ENCODE results near the gene TAGAP.

DNA sequence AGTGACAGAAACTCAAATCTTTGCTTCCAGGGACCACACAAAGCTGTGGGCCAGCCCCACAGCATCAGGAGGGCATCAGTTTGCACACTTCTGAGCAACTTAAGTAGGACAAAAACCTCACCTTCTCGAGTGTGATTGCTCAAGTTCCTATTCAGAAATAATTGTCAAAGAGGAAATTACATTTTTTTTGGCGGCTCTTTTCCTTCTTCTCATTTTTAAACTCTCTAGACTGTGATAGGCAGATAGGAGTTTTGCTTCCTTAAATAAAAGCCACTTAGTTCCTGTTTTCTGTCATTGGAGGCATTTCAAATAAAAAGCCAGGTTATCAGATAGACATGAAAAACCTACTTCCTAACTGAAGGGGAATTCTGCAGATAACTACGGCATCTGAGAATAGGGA lies 11.2 kb upstream of the TAGAP start:
- TF ChIP-seq, protein P1, sequence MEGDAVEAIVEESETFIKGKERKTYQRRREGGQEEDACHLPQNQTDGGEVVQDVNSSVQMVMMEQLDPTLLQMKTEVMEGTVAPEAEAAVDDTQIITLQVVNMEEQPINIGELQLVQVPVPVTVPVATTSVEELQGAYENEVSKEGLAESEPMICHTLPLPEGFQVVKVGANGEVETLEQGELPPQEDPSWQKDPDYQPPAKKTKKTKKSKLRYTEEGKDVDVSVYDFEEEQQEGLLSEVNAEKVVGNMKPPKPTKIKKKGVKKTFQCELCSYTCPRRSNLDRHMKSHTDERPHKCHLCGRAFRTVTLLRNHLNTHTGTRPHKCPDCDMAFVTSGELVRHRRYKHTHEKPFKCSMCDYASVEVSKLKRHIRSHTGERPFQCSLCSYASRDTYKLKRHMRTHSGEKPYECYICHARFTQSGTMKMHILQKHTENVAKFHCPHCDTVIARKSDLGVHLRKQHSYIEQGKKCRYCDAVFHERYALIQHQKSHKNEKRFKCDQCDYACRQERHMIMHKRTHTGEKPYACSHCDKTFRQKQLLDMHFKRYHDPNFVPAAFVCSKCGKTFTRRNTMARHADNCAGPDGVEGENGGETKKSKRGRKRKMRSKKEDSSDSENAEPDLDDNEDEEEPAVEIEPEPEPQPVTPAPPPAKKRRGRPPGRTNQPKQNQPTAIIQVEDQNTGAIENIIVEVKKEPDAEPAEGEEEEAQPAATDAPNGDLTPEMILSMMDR (IDR thresholded peaks at IDR 0.05) = no peak
- TF ChIP-seq EZH2 (IDR thresholded peaks at IDR 0.05; ENCODE audit: borderline replicate concordance, insufficient read depth, low read depth, low read length, poor library complexity, severe bottlenecking) = no peak
